ENCODE results near the gene PXK.
"Not testable (repeated sequence)": the region's sequence is repeated elsewhere in the genome, so short reads cannot be mapped to it uniquely, and the experiment has no call there.

Gene PXK

DNA sequence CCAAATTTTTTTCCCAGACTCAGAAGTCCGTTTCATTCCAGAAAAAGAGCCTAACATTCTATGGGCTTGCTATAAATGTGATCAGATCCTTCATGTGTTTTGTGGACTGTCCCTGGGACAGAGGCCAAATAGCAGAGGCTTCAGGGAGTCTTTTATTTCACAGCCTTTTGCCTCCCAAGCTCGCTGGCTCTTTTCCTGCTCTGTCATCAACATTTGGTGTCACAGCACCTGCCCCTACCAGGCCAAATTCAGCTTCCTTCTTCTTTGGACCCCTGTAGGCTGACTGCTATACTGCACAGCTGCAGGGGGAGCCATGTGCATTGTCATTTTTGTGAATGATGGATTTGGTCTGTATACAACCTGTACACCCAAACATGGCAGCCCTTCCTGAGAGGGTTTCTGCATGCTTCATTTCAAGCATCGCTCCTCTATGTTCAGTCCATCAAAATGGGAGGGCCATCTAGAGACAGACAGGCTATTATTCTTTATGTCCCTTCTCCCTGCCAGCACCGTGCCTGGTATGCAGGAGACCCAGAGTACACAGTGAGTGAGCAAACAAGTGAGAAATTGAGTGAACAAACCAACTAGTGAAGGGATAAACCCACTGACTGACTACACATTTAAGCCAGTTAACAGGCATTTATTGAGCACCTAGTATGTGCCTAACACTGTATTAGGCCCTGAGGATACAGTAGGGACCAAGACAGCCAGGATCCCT lies 44.5 kb upstream of the PXK start:
- Histone ChIP-seq H3K4me2 (ENCODE audit: low read depth, low read length, poor library complexity, severe bottlenecking) (no peak overlapping the region), H2AFZ (ENCODE audit: low read length) (no peak overlapping the region), H3K4me1 (ENCODE audit: insufficient read depth, low read length, poor library complexity, severe bottlenecking) (no peaks in the 10 kb centered on the region), H4K20me1 (ENCODE audit: insufficient read depth, low read length, poor library complexity, severe bottlenecking) (no peaks in the 10 kb centered on the region), H3K4me3 (ENCODE audit: low read length, poor library complexity, severe bottlenecking) (no peak overlapping the region), H3K9me3 (ENCODE audit: insufficient read depth, low read depth, low read length) (no peaks in the 10 kb centered on the region), H3K9ac (ENCODE audit: low read depth, low read length, poor library complexity, severe bottlenecking) (no peak overlapping the region), H3F3A (ENCODE audit: low read depth) (no peaks in the 10 kb centered on the region), H3K79me2 (ENCODE audit: insufficient read depth, low read length) (no peaks in the 10 kb centered on the region), H3K36me3 (ENCODE audit: insufficient read depth, low read length) (no peaks in the 10 kb centered on the region; the same call in 1 of the 2 replicates), H3K27me3 (ENCODE audit: insufficient read depth, low read length, poor library complexity, severe bottlenecking) (no peaks in the 10 kb centered on the region), H3K9me2 (replicated peaks; ENCODE audit: low read depth, low read length) (no peaks in the 10 kb centered on the region)
- TF ChIP-seq, protein P1, sequence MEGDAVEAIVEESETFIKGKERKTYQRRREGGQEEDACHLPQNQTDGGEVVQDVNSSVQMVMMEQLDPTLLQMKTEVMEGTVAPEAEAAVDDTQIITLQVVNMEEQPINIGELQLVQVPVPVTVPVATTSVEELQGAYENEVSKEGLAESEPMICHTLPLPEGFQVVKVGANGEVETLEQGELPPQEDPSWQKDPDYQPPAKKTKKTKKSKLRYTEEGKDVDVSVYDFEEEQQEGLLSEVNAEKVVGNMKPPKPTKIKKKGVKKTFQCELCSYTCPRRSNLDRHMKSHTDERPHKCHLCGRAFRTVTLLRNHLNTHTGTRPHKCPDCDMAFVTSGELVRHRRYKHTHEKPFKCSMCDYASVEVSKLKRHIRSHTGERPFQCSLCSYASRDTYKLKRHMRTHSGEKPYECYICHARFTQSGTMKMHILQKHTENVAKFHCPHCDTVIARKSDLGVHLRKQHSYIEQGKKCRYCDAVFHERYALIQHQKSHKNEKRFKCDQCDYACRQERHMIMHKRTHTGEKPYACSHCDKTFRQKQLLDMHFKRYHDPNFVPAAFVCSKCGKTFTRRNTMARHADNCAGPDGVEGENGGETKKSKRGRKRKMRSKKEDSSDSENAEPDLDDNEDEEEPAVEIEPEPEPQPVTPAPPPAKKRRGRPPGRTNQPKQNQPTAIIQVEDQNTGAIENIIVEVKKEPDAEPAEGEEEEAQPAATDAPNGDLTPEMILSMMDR (conservative IDR thresholded peaks at IDR 0.05; ENCODE audit: low read length): peak; percentile 42; the same call in 1 of the 2 replicates
- TF ChIP-seq EZH2phosphoT487 (IDR thresholded peaks at IDR 0.05; ENCODE audit: borderline replicate concordance): no peak

DNA sequence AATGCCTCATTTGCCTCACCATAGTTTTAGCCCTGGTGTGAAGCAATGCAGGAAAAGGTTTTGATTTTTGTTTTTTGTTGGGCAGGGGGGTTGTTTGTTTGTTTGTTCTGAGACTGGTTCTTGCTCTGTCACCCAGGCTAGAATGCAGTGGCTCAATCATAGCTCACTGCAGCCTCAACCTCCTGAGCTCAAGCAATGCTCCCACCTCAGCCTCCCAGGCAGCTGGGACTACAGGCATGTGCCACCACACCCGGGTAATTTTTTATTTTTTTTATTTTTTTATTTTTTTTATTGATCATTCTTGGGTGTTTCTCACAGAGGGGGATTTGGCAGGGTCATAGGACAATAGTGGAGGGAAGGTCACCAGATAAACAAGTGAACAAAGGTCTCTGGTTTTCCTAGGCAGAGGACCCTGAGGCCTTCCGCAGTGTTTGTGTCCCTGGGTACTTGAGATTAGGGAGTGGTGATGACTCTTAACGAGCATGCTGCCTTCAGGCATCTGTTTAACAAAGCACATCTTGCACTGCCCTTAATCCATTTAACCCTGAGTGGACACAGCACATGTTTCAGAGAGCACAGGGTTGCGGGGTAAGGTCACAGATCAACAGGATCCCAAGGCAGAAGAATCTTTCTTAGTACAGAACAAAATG lies 43.6 kb upstream of the PXK start:
- not testable (repeated sequence) for H3K4me2 ChIP-seq (ENCODE audit: low read depth, low read length, poor library complexity, severe bottlenecking); H3K9me2 ChIP-seq (replicated peaks; ENCODE audit: low read depth, low read length); H3K79me2 ChIP-seq (ENCODE audit: insufficient read depth, low read length); H3K4me1 ChIP-seq (ENCODE audit: insufficient read depth, low read length, poor library complexity, severe bottlenecking); H3K9me3 ChIP-seq (ENCODE audit: insufficient read depth, low read depth, low read length); H2AFZ ChIP-seq (ENCODE audit: low read length); H3K9ac ChIP-seq (ENCODE audit: low read depth, low read length, poor library complexity, severe bottlenecking); H3K4me3 ChIP-seq (ENCODE audit: low read length, poor library complexity, severe bottlenecking); H3K27me3 ChIP-seq (ENCODE audit: insufficient read depth, low read length, poor library complexity, severe bottlenecking); H4K20me1 ChIP-seq (ENCODE audit: insufficient read depth, low read length, poor library complexity, severe bottlenecking); H3K36me3 ChIP-seq (ENCODE audit: insufficient read depth, low read length); H3F3A ChIP-seq (ENCODE audit: low read depth)

DNA sequence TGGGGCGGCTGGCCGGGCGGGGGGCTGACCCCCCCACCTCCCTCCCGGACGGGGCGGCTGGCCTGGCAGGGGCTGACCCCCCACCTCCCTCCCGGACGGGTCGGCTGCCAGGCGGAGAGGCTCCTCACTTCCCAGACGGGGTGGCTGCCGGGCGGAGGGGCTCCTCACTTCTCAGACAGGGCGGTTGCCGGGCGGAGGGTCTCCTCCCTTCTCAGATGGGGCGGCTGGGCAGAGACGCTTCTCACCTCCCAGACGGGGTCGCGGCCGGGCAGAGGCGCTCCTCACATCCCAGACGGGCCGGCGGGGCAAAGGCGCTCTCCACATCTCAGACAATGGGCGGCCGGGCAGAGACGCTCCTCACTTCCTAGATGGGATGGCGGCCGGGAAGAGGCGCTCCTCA lies 42.2 kb upstream of the PXK start:
- not testable (repeated sequence) for H3K4me3 ChIP-seq (ENCODE audit: low read length, poor library complexity, severe bottlenecking); H2AFZ ChIP-seq (ENCODE audit: low read length); H3K9ac ChIP-seq (ENCODE audit: low read depth, low read length, poor library complexity, severe bottlenecking); H3K4me2 ChIP-seq (ENCODE audit: low read depth, low read length, poor library complexity, severe bottlenecking); H3K79me2 ChIP-seq (ENCODE audit: insufficient read depth, low read length); H3K27me3 ChIP-seq (ENCODE audit: insufficient read depth, low read length, poor library complexity, severe bottlenecking); H3F3A ChIP-seq (ENCODE audit: low read depth); H3K9me3 ChIP-seq (ENCODE audit: insufficient read depth, low read depth, low read length); H4K20me1 ChIP-seq (ENCODE audit: insufficient read depth, low read length, poor library complexity, severe bottlenecking); H3K9me2 ChIP-seq (replicated peaks; ENCODE audit: low read depth, low read length); H3K4me1 ChIP-seq (ENCODE audit: insufficient read depth, low read length, poor library complexity, severe bottlenecking); H3K36me3 ChIP-seq (ENCODE audit: insufficient read depth, low read length)

DNA sequence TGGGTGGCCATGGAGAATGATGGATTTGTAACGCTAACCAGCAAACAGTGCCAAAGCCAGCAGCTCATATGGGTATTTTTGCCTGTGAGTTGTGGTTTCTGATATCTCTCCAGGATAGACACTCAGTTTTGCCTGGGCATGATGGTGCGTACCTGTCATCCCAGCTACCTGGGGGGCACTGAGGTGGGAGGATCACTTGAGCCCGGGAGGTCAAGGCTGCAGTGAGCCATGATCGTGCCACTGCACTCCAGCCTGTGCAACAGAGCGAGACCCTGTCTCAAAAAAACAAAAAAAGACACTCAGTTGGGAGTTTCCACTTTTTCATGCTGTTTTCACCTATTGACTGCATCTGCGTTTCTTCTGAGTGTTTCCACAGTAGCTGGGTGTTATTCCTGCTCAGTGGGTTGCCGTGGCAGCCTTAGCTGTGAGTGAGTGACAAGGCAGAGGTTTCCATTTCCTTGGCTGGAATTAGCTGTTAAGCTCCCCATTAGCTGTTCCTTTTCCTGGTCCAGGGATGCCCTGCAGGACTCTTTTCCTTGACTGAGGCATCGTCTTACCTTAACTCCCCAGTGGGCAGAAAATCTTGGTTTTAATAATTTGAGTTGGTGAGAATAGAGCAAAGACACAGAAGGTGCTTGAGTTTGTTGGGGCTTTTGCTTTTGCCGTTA lies 40.9 kb upstream of the PXK start:
- H3K4me3 ChIP-seq (ENCODE audit: low read length, poor library complexity, severe bottlenecking): no peak overlapping the region
- H3K79me2 ChIP-seq (ENCODE audit: insufficient read depth, low read length): no peaks in the 10 kb centered on the region
- H3K4me1 ChIP-seq (ENCODE audit: insufficient read depth, low read length, poor library complexity, severe bottlenecking): no peaks in the 10 kb centered on the region
- H3K9ac ChIP-seq (ENCODE audit: low read depth, low read length, poor library complexity, severe bottlenecking): no peak overlapping the region
- no peaks in the 10 kb centered on the region for H4K20me1 ChIP-seq (ENCODE audit: insufficient read depth, low read length, poor library complexity, severe bottlenecking)
- no peak for TF ChIP-seq EZH2phosphoT487 (IDR thresholded peaks at IDR 0.05; ENCODE audit: borderline replicate concordance)
- TF ChIP-seq, protein P1 (conservative IDR thresholded peaks at IDR 0.05; ENCODE audit: low read length): no peak
- no peak overlapping the region for H2AFZ ChIP-seq (ENCODE audit: low read length)
- no peaks in the 10 kb centered on the region for H3K9me3 ChIP-seq (ENCODE audit: insufficient read depth, low read depth, low read length)
- H3K27me3 ChIP-seq (ENCODE audit: insufficient read depth, low read length, poor library complexity, severe bottlenecking): no peaks in the 10 kb centered on the region
- no peak overlapping the region for H3K4me2 ChIP-seq (ENCODE audit: low read depth, low read length, poor library complexity, severe bottlenecking)
- H3F3A ChIP-seq (ENCODE audit: low read depth): no peaks in the 10 kb centered on the region
- H3K36me3 ChIP-seq (ENCODE audit: insufficient read depth, low read length): no peaks in the 10 kb centered on the region
- H3K9me2 ChIP-seq (replicated peaks; ENCODE audit: low read depth, low read length): no peaks in the 10 kb centered on the region

Data from Loucy (cell line).